Panc1 (cell line): ENCODE results near the gene NME3. TPM values are rescaled to one million over a fixed set of nuclear protein-coding genes. Genes with fewer than 3 reads are reported as not detected.

Source experiments
- ATAC-seq: fragments of 200-7000 bp; cut with Tn5 transposase; 2 replicates; pipeline ENCODE4 v1.9.1; 2020; ENCODE audit warnings: mild to moderate bottlenecking, moderate library complexity
- BruUV-seq: library from RNA; stranded (reverse); fragments of 400-500 nt; replicated peaks from 2 replicates; lab custom pipeline; 2021; lab: Mats Ljungman, UMichigan
- CTCF ChIA-PET: fragments of 300-600 bp; sonication (Branson Sonifier 250); formaldehyde crosslinking; loops from one replicate; lab custom pipeline; 2022; ENCODE audit warnings: antibody characterized with exemption; lab: Charles Lee
- POLR2A ChIA-PET: fragments of 300-600 bp; sonication (Branson Sonifier 250); formaldehyde crosslinking; loops from one replicate; lab custom pipeline; 2022; ENCODE audit warnings: antibody characterized with exemption; lab: Charles Lee
- DNase-seq: peaks from one replicate; pipeline ENCODE4 v3.0.0-alpha.2; 2010; ENCODE audit warnings: low read depth, low spot score
- H3K27ac ChIP-seq: 2 replicates; pipeline ENCODE4 v1.5.1; 2011; ENCODE audit warnings: mild to moderate bottlenecking, low read length, inconsistent platforms
- H3K27me3 ChIP-seq: fragments of 200-500 bp; sonication (Bioruptor generic); 2 replicates; pipeline ENCODE4 v1.6.0; 2014; ENCODE audit warnings: low read length, inconsistent platforms; ENCODE audit not compliant: control insufficient read depth, insufficient read depth
- H3K36me3 ChIP-seq: fragments of 200-500 bp; sonication (Bioruptor generic); 2 replicates; pipeline ENCODE4 v1.5.1; 2014; ENCODE audit warnings: inconsistent platforms, mild to moderate bottlenecking, low read length, moderate library complexity; ENCODE audit not compliant: control insufficient read depth, insufficient read depth
- H3K4me1 ChIP-seq: 2 replicates; pipeline ENCODE4 v1.5.1; 2011; ENCODE audit warnings: inconsistent platforms, mild to moderate bottlenecking, low read length, moderate library complexity; ENCODE audit not compliant: control insufficient read depth, insufficient read depth
- H3K4me3 ChIP-seq, 2 experiments: 2 replicates each; pipeline ENCODE4 v1.5.1; 2011 to 2012; ENCODE audit warnings: low read depth in 2 of 2, low read length in 2 of 2, mild to moderate bottlenecking in 2 of 2, inconsistent platforms in 1 of 2, moderate library complexity in 1 of 2
- H3K9me3 ChIP-seq: fragments of 200-500 bp; sonication (Bioruptor generic); 2 replicates; pipeline ENCODE4 v1.5.1; 2014; ENCODE audit warnings: low read depth, mild to moderate bottlenecking, inconsistent platforms, low read length, moderate library complexity; ENCODE audit not compliant: control insufficient read depth, insufficient read depth
- POLR2AphosphoS5 ChIP-seq: IDR thresholded peaks from 2 replicates; pipeline ENCODE4 v1.6.1; 2012; ENCODE audit warnings: mild to moderate bottlenecking, low read depth, low read length, moderate library complexity
- SIN3A ChIP-seq: IDR thresholded peaks from 2 replicates; pipeline ENCODE4 v1.6.1; 2012; ENCODE audit warnings: low read depth, mild to moderate bottlenecking, low read length, moderate library complexity, borderline replicate concordance; ENCODE audit not compliant: insufficient read depth
- TCF7L2 ChIP-seq: IDR thresholded peaks from 2 replicates; pipeline ENCODE4 v1.6.1; 2011; ENCODE audit warnings: mild to moderate bottlenecking, low read depth, low read length, inconsistent platforms
- in situ Hi-C: cut with HindIII; loops from 2 replicates; pipeline ENCODE4 v1.10.0; 2016; ENCODE audit warnings: low sequenced_read_pairs, low pct_unique_long_range_greater_than_20kb
- intact Hi-C: fragments of 100-400 bp; cut with micrococcal nuclease; formaldehyde crosslinking; loops from one replicate; pipeline ENCODE4 v1.10.0; 2022; ENCODE audit not compliant: unreplicated experiment
- total RNA-seq: library from RNA; stranded (reverse); gene quantifications from one replicate; pipeline ENCODE4 v1.2.1, GENCODE V29; 2021; ENCODE audit not compliant: unreplicated experiment
- TF ChIP-seq, protein P1 (sequence below): fragments of 450-650 bp; IDR thresholded peaks from 2 replicates; pipeline ENCODE4 v1.5.1; 2017; ENCODE audit warnings: mild to moderate bottlenecking
- TF ChIP-seq, protein P2 (sequence below), 2 experiments: IDR thresholded peaks; 2 replicates each; pipeline ENCODE4 v1.6.1; 2011 to 2012; ENCODE audit warnings: low read depth in 2 of 2, control low read depth in 1 of 2, low read length in 1 of 2, mild to moderate bottlenecking in 1 of 2, moderate library complexity in 1 of 2; ENCODE audit not compliant: insufficient read depth in 1 of 2

Gene NME3
- total RNA-seq, 1 experiment from 2014 or later, result 117 TPM

DNA sequence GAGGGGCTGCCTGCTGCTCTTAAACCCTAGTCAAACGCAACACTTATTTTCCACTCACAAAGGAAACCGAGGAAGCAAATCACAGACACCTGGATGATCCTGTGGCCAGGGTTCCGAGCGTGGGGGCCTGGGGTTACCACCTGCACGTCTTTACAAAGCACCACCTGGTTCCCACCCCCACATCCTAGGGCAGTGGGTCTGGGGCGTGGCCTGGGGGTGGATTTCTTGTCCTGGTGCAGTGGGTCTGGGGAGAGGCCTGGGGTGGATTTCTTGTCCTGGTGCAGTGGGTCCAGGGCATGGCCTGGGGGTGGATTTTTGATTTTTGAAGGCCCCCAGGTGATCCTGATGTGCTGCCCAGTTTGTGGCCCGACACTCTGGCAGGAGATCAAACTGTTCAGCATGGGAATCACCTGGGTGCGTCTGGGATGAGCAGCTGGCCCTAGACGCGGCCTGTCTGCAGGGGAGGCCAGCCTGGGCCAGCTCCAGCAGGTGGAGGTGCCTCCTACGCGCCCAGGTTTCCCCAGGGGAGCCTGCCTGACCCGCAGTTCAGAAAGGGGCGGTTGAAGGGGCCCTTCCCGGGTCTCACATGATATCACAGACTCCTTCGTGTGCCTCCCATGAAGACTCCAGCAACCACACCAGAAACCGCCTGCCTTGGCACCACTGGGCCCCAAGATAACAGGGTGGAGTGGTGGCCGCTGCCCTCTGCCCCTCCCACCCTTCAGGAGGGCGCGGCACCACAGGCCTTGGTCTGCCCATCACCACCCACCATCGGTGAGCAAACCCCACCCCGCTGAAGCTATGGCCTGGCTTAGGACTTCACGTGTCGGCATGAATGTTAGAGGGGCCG, 49.0 kb upstream of the NME3 start:
- no peak for ATAC-seq
- in situ Hi-C loops (no loop called here), intact Hi-C loops (no loop called here)
- H3K27me3 ChIP-seq, result no peaks in the 10 kb centered on the region
- ChIA-PET POLR2A (no interaction called here), CTCF (no interaction called here)
- no peak overlapping the region for H3K4me3 ChIP-seq
- no peaks in the 10 kb centered on the region for H3K36me3 ChIP-seq
- BruUV-seq, result no TSS peak
- no peak for DNase-seq
- TF ChIP-seq TCF7L2 (no peak), POLR2AphosphoS5 (no peak), SIN3A (no peak)
- TF ChIP-seq, protein P1, sequence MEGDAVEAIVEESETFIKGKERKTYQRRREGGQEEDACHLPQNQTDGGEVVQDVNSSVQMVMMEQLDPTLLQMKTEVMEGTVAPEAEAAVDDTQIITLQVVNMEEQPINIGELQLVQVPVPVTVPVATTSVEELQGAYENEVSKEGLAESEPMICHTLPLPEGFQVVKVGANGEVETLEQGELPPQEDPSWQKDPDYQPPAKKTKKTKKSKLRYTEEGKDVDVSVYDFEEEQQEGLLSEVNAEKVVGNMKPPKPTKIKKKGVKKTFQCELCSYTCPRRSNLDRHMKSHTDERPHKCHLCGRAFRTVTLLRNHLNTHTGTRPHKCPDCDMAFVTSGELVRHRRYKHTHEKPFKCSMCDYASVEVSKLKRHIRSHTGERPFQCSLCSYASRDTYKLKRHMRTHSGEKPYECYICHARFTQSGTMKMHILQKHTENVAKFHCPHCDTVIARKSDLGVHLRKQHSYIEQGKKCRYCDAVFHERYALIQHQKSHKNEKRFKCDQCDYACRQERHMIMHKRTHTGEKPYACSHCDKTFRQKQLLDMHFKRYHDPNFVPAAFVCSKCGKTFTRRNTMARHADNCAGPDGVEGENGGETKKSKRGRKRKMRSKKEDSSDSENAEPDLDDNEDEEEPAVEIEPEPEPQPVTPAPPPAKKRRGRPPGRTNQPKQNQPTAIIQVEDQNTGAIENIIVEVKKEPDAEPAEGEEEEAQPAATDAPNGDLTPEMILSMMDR, result no peak
- TF ChIP-seq, protein P2, sequence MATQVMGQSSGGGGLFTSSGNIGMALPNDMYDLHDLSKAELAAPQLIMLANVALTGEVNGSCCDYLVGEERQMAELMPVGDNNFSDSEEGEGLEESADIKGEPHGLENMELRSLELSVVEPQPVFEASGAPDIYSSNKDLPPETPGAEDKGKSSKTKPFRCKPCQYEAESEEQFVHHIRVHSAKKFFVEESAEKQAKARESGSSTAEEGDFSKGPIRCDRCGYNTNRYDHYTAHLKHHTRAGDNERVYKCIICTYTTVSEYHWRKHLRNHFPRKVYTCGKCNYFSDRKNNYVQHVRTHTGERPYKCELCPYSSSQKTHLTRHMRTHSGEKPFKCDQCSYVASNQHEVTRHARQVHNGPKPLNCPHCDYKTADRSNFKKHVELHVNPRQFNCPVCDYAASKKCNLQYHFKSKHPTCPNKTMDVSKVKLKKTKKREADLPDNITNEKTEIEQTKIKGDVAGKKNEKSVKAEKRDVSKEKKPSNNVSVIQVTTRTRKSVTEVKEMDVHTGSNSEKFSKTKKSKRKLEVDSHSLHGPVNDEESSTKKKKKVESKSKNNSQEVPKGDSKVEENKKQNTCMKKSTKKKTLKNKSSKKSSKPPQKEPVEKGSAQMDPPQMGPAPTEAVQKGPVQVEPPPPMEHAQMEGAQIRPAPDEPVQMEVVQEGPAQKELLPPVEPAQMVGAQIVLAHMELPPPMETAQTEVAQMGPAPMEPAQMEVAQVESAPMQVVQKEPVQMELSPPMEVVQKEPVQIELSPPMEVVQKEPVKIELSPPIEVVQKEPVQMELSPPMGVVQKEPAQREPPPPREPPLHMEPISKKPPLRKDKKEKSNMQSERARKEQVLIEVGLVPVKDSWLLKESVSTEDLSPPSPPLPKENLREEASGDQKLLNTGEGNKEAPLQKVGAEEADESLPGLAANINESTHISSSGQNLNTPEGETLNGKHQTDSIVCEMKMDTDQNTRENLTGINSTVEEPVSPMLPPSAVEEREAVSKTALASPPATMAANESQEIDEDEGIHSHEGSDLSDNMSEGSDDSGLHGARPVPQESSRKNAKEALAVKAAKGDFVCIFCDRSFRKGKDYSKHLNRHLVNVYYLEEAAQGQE (IDR thresholded peaks at IDR 0.05; ENCODE audit: insufficient read depth in 1 of 2, low read depth in 2 of 2, low read length in 1 of 2), result no peak
- H3K27ac ChIP-seq, result no peak overlapping the region
- H3K4me1 ChIP-seq, result 0 out of 2 replicates have a peak, but pooled peaks cover 7% of the 10 kb centered on the region
- no peaks in the 10 kb centered on the region for H3K9me3 ChIP-seq

DNA sequence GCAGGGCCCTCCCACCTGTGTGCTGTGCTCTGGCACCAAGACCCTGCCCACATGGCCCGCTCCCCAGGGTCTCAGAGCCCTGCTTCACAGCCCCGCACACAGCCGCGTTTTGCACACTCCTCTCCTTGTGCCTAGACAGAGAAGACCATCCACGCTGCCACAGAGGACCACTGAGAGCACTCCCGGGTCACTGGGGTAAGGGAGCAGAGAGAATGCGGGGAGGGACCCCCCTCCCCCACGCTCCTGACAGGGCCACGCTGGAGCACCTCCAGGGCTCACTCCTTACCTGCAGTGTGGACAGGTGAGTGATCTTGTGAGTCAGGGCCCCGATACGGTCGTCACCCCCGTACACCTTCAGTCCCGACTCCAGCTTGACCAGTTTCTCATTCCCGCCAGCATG, 48.3 kb upstream of the NME3 start:
- TF ChIP-seq TCF7L2 (no peak), SIN3A (no peak), POLR2AphosphoS5 (no peak)
- TF ChIP-seq, protein P2 (IDR thresholded peaks at IDR 0.05; ENCODE audit: insufficient read depth in 1 of 2, low read depth in 2 of 2, low read length in 1 of 2), result no peak
- TF ChIP-seq, protein P1, result no peak
- BruUV-seq, result no TSS peak
- Histone ChIP-seq H3K9me3 (no peaks in the 10 kb centered on the region), H3K4me1 (0 out of 2 replicates have a peak, but pooled peaks cover 6% of the 10 kb centered on the region), H3K36me3 (no peaks in the 10 kb centered on the region), H3K27me3 (no peaks in the 10 kb centered on the region), H3K4me3 (no peak overlapping the region), H3K27ac (no peak overlapping the region)
- intact Hi-C loops, result no loop called here
- ChIA-PET CTCF (no interaction called here), POLR2A (no interaction called here)
- in situ Hi-C loops, result no loop called here
- ATAC-seq, result no peak
- DNase-seq, result no peak
